ENCODE data around the gene DLG1. TPM values are rescaled to one million over a fixed set of nuclear protein-coding genes. Genes with fewer than 3 reads are reported as not detected.

The DLG1 gene
- total RNA-seq, 4 donors from 2014 or later = 134 to 211 (median 152) TPM

DNA sequence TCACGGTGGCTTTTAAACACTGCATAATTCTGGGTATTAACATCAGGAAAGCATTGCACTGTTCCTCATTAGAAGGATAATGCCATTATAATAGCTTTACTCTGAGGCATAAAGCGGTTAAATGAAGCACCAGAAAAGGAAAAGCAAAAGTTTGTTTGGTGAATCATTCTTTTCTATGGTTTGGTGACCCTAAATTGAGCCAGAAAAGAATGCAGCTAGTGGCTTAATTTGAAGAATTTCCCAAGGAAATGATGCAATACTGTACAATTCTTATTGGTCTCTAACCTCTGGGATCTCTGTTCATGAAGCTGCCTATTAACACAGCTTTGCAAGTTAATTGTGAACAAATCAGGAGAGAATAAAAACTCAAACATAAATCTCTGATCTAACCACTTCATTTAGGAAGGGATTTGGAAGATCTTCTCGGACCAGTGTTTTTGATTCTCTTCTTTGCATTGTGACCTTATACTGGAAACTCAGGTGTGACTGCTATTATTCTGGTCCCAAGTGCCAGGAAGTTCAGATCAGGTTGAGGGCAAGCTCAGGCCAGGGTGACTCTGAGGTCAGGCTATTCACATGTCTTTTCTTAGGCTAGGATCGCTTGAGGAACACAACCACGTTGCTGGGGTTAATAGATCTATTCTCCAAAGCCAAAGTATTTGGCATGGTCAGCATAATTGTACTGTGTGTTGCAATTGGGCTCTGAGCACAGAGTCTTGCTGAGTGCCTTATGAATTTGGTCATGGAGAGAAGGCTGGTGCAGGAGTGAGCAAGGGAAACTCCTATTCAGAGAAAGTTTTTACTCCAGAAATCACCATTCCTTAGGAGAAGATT, 11.3 kb upstream of the DLG1 start:
- in situ Hi-C loops (cut with MboI; ENCODE audit: low pct_ligation_motif_present in 1 of 4, low pct_unique_long_range_greater_than_20kb in 1 of 4, low sequenced_read_pairs in 3 of 4) (no loop called here), intact Hi-C loops (cut with DNase I; ENCODE audit: low total_unique reads) (no loop called here)
- Histone ChIP-seq H3K4me1 (peaks cover 0 to 6% (median 1%) of the 10 kb centered on the region in 4 donors), H3K27me3 (no peaks in the 10 kb centered on the region), H3K4me3 (no peak overlapping the region), H3K9me3 (no peaks in the 10 kb centered on the region), H3K27ac (peak overlapping the region; percentile 31 to 36 (median 34)), H3K36me3 (no peaks in the 10 kb centered on the region)
- DNase-seq = no peak
- WGBS, 2 donors (ENCODE audit: low coverage in 1 of 2) = 49 to 64% methylated on average over 3 to 5 of the region's 5 CpGs
- TF ChIP-seq POLR2A (IDR thresholded peaks at IDR 0.05) (no peak), EP300 (IDR thresholded peaks at IDR 0.05; ENCODE audit: low read depth) (no peak), POLR2AphosphoS5 (IDR thresholded peaks at IDR 0.05) (no peak)
- TF ChIP-seq, protein P1, sequence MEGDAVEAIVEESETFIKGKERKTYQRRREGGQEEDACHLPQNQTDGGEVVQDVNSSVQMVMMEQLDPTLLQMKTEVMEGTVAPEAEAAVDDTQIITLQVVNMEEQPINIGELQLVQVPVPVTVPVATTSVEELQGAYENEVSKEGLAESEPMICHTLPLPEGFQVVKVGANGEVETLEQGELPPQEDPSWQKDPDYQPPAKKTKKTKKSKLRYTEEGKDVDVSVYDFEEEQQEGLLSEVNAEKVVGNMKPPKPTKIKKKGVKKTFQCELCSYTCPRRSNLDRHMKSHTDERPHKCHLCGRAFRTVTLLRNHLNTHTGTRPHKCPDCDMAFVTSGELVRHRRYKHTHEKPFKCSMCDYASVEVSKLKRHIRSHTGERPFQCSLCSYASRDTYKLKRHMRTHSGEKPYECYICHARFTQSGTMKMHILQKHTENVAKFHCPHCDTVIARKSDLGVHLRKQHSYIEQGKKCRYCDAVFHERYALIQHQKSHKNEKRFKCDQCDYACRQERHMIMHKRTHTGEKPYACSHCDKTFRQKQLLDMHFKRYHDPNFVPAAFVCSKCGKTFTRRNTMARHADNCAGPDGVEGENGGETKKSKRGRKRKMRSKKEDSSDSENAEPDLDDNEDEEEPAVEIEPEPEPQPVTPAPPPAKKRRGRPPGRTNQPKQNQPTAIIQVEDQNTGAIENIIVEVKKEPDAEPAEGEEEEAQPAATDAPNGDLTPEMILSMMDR (IDR thresholded peaks at IDR 0.05) = no peak

DNA sequence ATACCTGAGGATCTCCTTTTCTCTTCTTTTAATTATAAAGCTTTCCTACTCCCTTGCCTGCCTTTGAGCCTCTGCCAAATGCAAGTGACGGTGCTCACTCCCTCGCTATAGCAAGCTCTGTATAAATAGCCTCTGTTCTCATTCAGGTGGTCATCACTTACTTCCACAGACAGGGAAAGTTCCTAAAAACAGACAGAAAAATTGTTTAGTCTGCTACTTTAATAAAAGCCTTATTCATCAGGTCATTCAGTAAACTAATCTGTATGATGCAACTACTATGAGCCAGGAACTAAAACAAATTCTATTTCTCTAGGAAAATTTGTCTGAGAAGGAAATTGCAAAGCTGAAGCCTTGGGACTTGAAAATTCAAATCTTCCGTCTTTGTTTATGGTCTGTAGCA, 10.2 kb upstream of the DLG1 start:
- Histone ChIP-seq H3K27ac (peak overlapping the region in 1 of 4 donors; percentile 36), H3K36me3 (no peaks in the 10 kb centered on the region), H3K4me1 (peaks cover 0 to 6% (median 1%) of the 10 kb centered on the region in 4 donors), H3K4me3 (no peak overlapping the region), H3K27me3 (no peaks in the 10 kb centered on the region), H3K9me3 (no peaks in the 10 kb centered on the region)
- intact Hi-C loops (cut with DNase I; ENCODE audit: low total_unique reads) = no loop called here
- 49 to 62% methylated on average over 3 of the region's 3 CpGs for WGBS, 2 donors (ENCODE audit: low coverage in 1 of 2)
- in situ Hi-C loops (cut with MboI; ENCODE audit: low pct_ligation_motif_present in 1 of 4, low pct_unique_long_range_greater_than_20kb in 1 of 4, low sequenced_read_pairs in 3 of 4) = no loop called here
- TF ChIP-seq EP300 (IDR thresholded peaks at IDR 0.05; ENCODE audit: low read depth) = no peak
- no peak for DNase-seq

DNA sequence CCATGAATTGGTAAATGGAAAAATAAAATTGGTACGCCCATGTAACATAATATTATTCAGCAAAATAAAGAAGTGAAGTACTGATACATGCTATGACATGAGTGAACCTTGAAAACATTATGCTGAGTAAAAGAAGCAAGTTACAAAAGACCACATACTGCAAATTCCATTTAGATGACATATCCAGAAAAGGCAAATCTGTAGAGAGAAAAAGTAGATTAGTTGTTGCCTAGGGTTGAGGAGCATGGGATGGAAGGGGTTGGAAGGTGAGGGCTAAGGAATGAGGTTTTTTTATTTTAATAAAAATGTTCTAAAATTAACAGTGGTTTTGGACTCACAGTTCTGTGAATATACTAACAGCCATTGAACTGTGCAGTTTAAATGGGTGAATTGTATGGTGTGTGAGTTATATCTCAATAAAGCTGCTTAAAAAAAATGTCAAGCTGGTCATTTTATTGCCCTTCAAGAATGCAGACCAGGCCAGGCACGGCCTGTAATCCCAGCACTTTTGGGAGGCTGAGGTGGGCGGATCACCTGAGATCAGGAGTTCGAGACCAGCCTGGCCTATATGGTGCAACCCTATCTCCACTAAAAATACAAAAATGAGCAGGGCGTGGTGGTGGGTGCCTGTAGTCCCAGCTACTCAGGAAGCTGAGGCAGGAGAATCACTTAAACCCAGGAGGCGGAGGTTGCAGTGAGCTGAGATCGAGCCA, 8.1 kb upstream of the DLG1 start:
- Histone ChIP-seq H3K4me3 (no peak overlapping the region), H3K27me3 (no peaks in the 10 kb centered on the region), H3K36me3 (no peaks in the 10 kb centered on the region), H3K27ac (no peak overlapping the region), H3K9me3 (no peaks in the 10 kb centered on the region), H3K4me1 (peaks cover 0 to 6% (median 1%) of the 10 kb centered on the region in 4 donors)
- no peak for DNase-seq
- TF ChIP-seq, protein P1 (IDR thresholded peaks at IDR 0.05) = no peak
- TF ChIP-seq POLR2A (IDR thresholded peaks at IDR 0.05) = no peak
- no peak for TF ChIP-seq EP300 (IDR thresholded peaks at IDR 0.05; ENCODE audit: low read depth)
- TF ChIP-seq POLR2AphosphoS5 (IDR thresholded peaks at IDR 0.05) = no peak
- in situ Hi-C loops (cut with MboI; ENCODE audit: low pct_ligation_motif_present in 1 of 4, low pct_unique_long_range_greater_than_20kb in 1 of 4, low sequenced_read_pairs in 3 of 4) = no loop called here
- intact Hi-C loops (cut with DNase I; ENCODE audit: low total_unique reads) = no loop called here
- 81 to 88% methylated on average over 4 to 7 of the region's 7 CpGs for WGBS, 2 donors (ENCODE audit: low coverage in 1 of 2)

DNA sequence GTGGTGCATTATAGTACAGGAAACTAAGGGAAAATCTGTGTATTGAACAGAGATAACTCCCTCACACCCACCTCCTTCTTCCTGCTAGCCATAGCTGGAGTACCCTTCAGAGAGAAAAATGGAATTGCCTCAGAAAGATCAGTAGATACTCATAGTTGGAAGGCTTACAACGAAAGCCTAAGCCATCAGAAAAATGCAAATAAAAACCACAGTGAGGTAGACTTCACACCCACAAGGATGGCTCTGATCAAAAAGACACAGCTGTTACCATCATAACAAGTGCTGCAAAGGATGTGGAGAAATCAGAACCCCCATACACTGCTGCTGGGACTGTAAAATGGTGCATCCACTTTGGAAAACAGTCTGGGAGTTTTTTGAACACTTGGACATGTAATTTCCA, 7.4 kb upstream of the DLG1 start:
- no peak for DNase-seq
- Histone ChIP-seq H3K9me3 (no peaks in the 10 kb centered on the region), H3K4me3 (no peak overlapping the region), H3K4me1 (peaks cover 0 to 6% (median 1%) of the 10 kb centered on the region in 4 donors), H3K27ac (no peak overlapping the region), H3K36me3 (no peaks in the 10 kb centered on the region), H3K27me3 (no peaks in the 10 kb centered on the region)
- intact Hi-C loops (cut with DNase I; ENCODE audit: low total_unique reads) = no loop called here
- TF ChIP-seq POLR2AphosphoS5 (IDR thresholded peaks at IDR 0.05) = no peak
- TF ChIP-seq, protein P1 (IDR thresholded peaks at IDR 0.05) = no peak
- no peak for TF ChIP-seq POLR2A (IDR thresholded peaks at IDR 0.05)
- TF ChIP-seq EP300 (IDR thresholded peaks at IDR 0.05; ENCODE audit: low read depth) = no peak
- 40 to 71% methylated on average over 1 of the region's 1 CpG for WGBS, 2 donors (ENCODE audit: low coverage in 1 of 2)
- in situ Hi-C loops (cut with MboI; ENCODE audit: low pct_ligation_motif_present in 1 of 4, low pct_unique_long_range_greater_than_20kb in 1 of 4, low sequenced_read_pairs in 3 of 4) = no loop called here

Data from transverse colon (tissue), 4 donors.